HG03135 (cell line): Measurements from ENCODE around the gene CTSL.

Experiments
- ATAC-seq: cut with Tn5 transposase; IDR thresholded peaks from one replicate; pipeline ENCODE4 v1.9.1; 2021; ENCODE audit warnings: mild to moderate bottlenecking, moderate library complexity; ENCODE audit not compliant: unreplicated experiment

The CTSL gene

DNA sequence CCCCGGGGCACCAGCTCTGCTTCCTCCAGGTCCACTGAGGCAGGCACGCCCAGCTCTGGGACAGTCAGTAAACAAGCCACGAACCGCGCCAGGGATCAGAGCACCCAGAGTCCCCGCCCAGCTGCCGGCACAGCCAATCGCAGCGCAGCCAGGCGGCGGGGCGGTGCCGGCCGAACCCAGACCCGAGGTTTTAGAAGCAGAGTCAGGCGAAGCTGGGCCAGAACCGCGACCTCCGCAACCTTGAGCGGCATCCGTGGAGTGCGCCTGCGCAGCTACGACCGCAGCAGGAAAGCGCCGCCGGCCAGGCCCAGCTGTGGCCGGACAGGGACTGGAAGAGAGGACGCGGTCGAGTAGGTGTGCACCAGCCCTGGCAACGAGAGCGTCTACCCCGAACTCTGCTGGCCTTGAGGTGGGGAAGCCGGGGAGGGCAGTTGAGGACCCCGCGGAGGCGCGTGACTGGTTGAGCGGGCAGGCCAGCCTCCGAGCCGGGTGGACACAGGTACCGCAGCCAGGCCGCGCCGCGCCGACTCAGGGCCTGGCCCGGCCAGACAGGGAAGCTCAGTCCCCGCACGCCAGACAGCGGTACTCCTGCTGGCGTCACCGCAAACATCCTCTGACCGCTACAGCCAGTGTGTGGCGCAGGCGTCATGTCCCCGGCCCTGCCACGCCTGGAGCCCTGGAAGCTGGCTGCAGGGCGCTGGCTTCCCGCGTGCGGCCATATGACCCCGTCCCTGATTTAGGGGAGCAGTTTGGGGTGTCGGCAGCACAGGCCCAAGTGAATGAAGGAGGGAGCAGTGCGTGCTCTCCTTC, at the start of gene CTSL:
TSS of gene CTSL (plus strand) at position 220 of the 810 bp plus-strand sequence. CDS start 1,485 bp downstream, outside the sequence.
- ATAC-seq: no peak

DNA sequence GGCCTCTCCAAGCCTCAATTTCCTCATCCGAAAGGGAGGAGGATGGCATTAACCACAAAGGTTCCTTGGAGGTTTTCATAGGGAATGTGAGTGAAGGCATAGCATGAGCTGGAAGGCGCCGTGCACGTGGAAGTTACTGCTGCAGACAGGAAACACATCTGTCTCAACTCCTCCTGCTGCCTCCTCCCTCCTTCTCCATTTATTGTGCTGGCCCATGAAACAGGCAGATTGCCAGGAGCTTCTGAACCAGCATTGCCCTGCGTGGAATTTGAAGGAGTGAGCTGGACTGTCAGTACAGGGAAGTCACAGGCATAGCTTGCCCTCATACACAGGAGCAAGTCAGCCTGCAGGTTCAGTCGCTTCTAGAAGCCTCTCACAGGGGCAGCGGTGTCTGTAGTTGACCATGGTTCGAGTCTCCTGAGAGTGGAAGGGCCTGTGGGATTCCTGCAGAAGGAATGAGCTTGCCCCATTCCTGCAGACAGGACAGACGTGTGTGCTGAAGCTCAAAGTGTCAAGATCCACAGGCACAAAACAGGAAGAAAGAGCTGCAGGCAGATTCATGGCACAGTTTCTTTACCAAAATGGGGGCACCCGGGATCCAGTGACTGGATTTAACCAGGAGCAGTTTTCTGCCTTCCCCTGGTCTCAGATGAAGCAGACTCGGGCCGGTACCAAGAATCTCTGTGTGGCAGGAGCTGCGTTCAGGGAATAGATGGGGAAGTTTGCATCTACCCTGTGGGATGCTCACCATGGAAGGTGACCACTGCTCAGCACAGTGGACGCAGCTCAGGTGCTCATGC, 48.7 kb upstream of the CTSL start:
- ATAC-seq: no peak

DNA sequence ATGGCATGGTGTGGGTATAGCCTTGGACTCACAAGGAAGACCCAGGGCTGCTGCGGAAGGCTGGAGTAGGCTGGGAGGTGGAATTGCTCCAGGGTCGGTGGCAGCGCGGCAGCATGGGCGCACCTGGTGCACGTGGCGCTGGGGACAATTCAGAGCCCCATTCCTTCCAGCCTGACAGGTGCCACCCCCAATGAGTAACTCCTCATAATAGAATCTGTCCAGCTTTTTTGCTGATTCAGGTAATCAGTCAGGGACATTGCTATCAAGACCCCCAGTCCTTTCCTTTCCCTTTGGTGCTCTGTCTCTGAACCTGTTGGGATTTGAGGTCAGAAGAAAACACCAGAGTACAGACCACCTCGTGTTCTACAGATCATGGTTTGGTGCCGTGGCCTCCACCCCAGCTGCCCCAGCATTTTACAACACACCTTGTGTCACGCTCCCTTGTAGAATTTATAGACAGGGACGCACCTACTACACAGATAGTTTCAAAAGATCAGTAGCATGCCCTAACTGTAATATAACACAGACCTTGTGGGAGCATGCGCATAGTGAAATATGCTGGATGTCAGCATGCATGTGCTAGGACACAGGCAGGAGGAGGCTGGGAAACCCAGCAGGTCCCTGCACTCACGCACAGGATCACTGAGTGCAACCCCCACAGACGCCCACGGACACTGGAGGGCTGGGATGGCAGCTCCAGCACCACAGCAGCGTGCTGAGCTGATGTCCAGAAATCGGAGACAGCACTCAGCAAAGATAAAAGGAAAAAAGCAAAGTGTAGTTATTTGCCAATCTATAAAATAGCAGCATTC, 47.9 kb upstream of the CTSL start:
- ATAC-seq: no peak

DNA sequence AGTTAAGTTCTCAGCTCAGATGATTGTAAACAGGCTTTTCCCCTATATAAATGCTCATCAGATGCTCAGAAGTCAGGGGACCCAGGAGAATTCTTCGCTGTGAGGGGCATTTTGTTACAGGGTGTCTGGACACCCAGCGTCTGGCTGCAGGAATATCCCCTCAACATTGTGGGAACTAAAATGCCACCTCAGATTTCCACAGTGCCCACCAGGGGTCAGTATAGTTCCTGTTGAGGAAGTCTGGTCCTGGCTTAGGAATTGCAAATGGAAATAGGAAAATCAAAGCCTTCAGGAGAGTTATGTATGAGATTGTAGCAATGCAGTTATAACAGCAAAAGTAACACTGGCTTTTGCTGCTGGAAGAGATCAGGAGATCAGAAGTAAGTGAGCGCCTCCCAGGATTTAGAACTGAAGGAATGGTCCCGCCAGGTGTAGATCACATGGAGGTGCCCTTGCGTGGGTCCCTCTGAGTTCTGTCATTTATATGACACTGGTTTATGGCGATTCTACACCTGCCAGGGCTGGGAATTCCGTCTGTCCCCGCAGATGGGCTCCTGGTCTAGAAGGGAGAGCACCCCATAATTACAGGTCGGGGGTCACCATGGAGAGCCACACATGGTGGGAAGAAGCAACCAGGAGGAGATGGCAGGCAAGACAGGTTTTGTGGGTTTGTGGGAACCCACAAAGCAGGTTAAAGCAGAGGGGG, 47.1 kb upstream of the CTSL start:
- no peak for ATAC-seq

GRCh38 chr9:87681271-87682061, 44.5 kb upstream of the CTSL start:
- ATAC-seq: no peak

DNA sequence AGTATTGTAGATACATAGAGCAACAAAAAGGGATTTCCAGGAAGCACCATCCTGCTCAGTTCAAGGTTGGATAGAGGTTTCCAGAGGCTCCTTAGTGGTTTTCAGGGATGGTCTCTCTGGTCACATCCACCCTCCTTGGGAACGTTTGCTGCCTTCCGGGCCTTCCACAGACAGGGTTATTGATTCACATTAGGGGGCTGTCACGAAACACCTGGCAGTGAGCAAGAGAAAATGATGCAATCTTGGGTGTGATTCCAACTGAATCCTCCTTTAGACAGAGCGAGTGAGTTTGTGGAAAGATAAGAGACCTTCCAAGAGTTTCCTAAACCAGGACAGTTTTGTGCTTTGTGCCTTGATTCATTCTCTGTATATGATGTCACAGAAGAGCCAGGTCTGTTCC, 43.8 kb upstream of the CTSL start:
- no peak for ATAC-seq

DNA sequence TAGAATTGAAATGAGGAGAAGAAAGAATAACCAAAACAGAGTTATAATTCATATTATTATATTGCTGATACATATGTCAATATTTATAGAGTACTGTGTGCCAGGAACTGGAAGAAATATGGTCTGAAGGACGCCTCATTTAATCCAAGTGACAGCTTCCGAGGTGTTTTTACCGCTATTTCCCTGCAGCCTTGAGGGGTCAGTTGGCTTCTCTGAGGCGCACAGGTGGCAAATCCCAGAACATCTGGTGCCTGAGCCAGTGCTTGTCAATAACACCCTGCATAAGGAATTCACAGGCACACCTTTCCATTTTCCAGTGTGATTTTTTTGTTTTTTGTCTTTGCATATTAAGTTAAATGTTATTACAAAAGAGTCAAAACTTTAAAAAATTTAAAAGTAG, 43.3 kb upstream of the CTSL start:
- no peak for ATAC-seq

DNA sequence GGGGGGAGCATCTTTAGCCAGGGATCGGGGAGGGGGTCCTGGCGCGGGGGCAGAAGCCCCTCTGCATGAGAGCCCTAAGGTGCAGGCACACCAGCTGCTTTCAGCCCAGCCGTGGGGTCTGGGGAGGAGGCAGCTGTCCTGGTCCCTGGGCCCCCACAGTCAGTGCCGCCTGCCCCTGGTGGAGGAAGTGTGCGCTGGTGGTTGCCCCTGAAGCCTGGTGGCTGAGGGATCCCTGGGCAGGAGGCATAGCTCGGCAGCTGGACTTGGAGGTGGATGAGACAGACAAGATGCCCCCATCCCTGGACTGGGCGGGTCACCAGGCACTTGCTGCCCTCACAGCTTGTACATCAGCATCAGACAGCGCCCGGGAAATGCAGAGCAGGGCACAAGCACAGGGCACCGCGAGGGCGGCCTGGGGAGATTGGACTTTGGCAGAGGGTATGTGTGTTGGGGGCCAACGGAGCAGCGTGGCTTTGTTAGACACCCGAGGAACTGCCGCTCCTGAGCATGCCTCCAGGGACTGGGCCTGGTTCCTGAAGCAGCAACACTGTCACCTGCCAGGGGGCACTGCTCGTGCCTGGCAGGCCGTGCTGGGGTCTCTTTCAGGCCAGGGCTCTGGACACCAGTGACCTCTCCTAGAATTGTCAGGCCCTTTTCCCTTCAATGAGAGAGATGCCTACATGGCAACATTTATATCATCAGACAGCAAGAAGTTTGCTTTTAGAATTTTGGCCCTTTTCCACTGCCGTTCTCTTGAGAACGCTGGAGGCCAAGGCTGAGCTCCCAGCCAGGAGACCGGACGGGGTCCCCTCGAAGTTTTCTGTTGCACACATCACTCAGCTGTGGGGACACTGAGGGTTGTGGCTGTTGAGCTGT, 41.9 kb upstream of the CTSL start:
- no peak for ATAC-seq

GRCh38 chr9:87684627-87685219, 41.2 kb upstream of the CTSL start:
- no peak for ATAC-seq

DNA sequence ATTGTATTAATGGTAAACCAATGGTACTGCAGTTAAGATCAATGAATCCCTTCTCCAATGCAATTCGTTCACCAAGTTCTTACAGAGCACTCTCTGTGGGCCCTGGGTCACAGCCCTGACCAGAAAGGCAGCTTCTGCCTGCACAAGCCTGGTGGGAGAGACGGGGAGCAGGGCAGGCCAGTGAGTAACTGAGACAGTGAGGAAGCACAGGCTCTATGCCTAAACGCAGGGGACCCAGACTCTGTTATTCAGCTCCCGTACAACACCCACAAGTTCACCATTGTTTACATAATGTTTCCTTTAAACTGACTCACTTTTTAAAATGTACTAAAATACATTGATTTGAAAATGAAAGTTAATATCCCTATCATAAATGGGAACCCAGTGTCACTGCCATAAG, 40.5 kb upstream of the CTSL start:
- ATAC-seq: no peak

DNA sequence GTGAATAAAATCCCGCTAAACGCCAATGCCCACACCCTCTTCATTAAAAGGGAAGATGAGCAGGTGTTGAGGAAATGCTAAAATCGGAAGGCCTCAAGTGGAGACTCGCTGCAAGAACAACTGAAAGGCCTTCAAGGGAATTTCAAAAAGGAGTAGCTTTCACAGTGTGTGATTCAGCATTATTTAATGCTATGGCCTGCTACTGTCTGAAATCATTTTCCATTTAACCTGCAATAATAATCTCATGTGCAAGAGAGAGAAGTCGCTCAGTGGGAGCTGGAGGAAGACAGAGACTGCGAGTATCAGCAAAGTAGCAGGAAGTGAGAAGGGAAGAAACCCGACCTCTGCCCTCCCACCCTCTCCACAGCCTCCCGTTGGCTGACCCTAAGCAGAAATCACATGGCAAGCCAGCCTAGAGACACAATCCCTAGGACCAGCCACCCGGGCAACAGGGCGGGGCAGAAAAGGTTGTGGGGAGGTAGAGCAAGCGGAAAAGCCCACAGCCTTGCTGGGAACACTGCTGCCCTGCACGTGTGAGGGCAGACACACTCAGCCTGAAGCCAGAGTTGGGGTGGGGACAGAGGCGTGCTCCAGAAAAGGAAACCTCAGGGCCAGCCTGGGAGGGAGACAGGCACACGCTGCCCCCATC, 39.9 kb upstream of the CTSL start:
- ATAC-seq: no peak

GRCh38 chr9:87686520-87687090, 39.3 kb upstream of the CTSL start:
- no peak for ATAC-seq

- ATAC-seq: no peak
These were observed 38.7 kb upstream of the CTSL start for GRCh38 chr9:87687207-87687606.

GRCh38 chr9:87694236-87694755, 31.6 kb upstream of the CTSL start:
- ATAC-seq: no peak

- ATAC-seq: no peak
These were observed 30.4 kb upstream of the CTSL start for GRCh38 chr9:87695523-87695922.

DNA sequence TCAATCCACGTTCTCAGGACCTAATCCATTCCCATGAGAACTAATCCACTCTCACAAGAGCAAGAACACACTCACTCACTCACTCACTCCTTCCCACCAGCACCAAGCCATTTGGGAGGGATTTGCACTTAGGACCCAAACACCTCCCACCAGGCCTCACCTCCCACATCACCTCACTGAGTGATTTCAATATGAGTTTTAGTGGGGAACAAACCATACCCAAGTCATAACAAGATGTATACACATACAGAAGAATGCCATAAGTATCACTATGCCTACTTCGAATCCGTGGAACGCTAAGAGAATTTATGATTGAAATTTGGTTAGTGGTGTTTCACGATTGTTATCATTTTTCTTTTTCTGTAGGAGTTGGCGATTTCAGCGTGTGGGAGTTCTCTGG, 29.3 kb upstream of the CTSL start:
- no peak for ATAC-seq

GRCh38 chr9:87698069-87698809, 27.7 kb upstream of the CTSL start:
- ATAC-seq: no peak
